GM12872 (cell line): Measurements from ENCODE around the gene SOWAHB.

Experiments used
- CTCF ChIP-seq: IDR thresholded peaks from 3 replicates; pipeline ENCODE4 v1.5.1; 2011; ENCODE audit warnings: low read depth, mild to moderate bottlenecking, low read length, moderate library complexity; ENCODE audit not compliant: insufficient read depth

Gene SOWAHB

GRCh38 chr4:76904646-76905190 is 6.8 kb upstream of the SOWAHB start:
- TF ChIP-seq CTCF = no peak

- TF ChIP-seq CTCF = no peak
Observed at GRCh38 chr4:76902233-76902890, 4.4 kb upstream of the SOWAHB start.

GRCh38 chr4:76898949-76899645 is 1.2 kb upstream of the SOWAHB start:
- TF ChIP-seq CTCF = no peak

GRCh38 chr4:76898385-76898692 is 395 bp upstream of the SOWAHB start:
- TF ChIP-seq CTCF = no peak

GRCh38 chr4:76896614-76897535 is 1.1 kb downstream of the SOWAHB start:
- no peak for TF ChIP-seq CTCF

- no peak for TF ChIP-seq CTCF
Observed at GRCh38 chr4:76896048-76896447, 1.9 kb downstream of the SOWAHB start.

- TF ChIP-seq CTCF = no peak
Observed at GRCh38 chr4:76895619-76896018, 2.3 kb downstream of the SOWAHB start.
